Ovary (tissue), 3 donors: ENCODE results near the gene CTNNBL1.

Experiments used
- POLR2A ChIP-seq: fragments of 450-650 bp; IDR thresholded peaks from one replicate; pipeline ENCODE4 v1.6.1; 2017; ENCODE audit warnings: antibody characterized with exemption, mild to moderate bottlenecking, moderate library complexity
- TF ChIP-seq, protein P1 (sequence below), 3 donors: fragments of 450-650 bp in 2 of 3; fragments of 200-600 bp in 1 of 3; IDR thresholded peaks; one replicate each; pipeline versions ENCODE4 v1.5.1 to v1.8.0; 2016 to 2022; ENCODE audit warnings: antibody characterized with exemption in 3 of 3, mild to moderate bottlenecking in 1 of 3
- donor health status: DM: no; HTN: no; CAD: no.

DNA sequence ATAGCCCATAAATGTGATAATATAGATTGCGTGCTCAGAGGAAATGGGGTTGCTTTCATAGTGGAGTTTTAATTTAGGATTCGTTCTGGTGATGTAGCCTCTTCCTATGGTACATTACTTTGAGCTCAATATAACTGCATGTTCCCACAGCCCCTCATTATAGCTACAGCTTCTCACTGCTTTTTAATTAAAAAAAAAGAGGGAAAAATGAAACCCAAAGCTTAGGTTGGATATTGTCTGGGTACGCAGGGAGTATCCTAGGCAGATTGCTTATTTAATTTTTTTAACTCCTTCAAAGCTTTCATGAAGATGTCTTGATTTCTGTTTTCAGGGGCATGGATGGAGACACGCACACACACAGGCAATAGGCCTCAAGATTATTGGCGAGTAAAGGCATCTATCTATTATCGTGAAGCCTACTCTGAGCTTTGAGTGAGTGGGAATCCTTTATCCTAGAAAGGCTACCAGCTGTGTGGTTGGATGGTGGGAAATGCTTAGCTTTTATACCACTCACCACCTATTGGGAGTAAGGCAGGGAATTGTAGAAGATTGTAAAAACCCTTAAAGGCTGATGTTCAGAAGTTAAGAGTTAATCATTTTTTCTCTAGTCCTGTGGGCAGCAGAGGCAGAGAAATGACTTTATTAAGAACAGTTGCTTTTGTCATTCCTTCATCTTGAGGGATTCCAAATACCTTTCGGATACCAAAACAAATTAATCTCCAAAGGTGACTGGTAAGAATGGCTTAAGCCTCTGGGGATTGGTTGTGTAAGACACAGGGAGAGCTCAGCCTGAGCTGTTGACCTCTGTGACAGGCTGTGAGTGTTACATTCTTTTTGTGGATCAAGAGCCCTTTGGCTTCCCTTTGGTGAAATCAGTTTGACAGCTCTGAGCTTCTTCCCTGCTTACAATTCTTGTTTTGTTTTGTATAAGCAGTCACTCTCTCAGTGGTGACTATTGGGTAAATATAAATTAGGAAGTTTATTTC lies 33.4 kb downstream of the CTNNBL1 start:
- TF ChIP-seq, protein P1, sequence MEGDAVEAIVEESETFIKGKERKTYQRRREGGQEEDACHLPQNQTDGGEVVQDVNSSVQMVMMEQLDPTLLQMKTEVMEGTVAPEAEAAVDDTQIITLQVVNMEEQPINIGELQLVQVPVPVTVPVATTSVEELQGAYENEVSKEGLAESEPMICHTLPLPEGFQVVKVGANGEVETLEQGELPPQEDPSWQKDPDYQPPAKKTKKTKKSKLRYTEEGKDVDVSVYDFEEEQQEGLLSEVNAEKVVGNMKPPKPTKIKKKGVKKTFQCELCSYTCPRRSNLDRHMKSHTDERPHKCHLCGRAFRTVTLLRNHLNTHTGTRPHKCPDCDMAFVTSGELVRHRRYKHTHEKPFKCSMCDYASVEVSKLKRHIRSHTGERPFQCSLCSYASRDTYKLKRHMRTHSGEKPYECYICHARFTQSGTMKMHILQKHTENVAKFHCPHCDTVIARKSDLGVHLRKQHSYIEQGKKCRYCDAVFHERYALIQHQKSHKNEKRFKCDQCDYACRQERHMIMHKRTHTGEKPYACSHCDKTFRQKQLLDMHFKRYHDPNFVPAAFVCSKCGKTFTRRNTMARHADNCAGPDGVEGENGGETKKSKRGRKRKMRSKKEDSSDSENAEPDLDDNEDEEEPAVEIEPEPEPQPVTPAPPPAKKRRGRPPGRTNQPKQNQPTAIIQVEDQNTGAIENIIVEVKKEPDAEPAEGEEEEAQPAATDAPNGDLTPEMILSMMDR (IDR thresholded peaks at IDR 0.05): no peak
- no peak for TF ChIP-seq POLR2A
